Measurements from ENCODE around the gene FRS3. TPM values are rescaled to one million over a fixed set of nuclear protein-coding genes. Genes with fewer than 3 reads are reported as not detected.

FRS3 gene
- total and polyA plus RNA-seq, 2 of the 8 experiments (the other 6 are each of a cell fraction or from before 2014, with no cell fraction given): 3.4 to 4.4 TPM

DNA sequence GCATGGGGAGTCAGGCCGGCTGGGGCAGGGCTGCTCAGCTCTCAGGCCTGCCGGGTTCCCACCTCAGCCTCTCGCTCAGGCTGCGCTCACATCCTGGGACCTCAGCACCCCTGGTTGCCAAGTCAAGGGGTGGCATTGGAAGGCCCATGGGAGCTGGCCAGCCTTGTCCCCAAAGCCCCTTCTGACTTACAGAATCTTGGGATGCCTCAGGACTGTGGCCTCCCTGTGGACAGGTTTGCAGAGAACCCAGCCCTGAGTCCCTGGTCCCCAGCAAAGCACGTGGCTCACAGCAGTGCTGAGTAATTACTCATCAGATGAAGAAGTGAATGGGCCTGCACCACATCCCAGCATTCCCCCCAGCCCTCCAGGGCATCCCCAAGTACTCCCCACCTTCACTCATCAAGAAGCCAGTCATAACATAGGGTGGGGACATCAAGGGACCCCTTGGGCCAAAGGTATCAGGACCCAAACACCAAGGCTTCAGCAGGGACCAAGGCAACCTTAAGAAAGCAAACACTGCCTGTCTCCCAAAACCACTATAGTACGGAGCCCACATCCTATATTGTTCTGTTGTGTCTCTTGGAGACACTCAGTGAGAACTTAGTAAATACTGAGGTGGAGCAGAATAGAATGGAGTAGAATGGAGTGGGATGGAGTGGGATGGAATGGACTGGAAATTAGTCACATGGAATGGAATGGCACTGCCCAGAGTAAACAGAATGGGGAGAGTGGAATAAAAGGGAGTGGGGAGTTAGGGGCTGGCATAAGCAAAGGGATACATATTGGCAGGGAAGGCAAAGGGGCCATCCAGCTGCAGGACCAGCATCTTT is 36.1 kb downstream of the FRS3 start:
- no peaks in the 10 kb centered on the region for H3K23me2 ChIP-seq (ENCODE audit: low read depth, low read length)
- TF ChIP-seq CREB1 (IDR thresholded peaks at IDR 0.05): no peak
- no peak for TF ChIP-seq RBBP5 (IDR thresholded peaks at IDR 0.05; ENCODE audit: borderline replicate concordance, low read depth, low read length)
- no peak for TF ChIP-seq NRF1 (IDR thresholded peaks at IDR 0.05; ENCODE audit: low read depth, low read length)
- TF ChIP-seq SP4 (IDR thresholded peaks at IDR 0.05; ENCODE audit: low read length): no peak
- no peak for TF ChIP-seq FOSL1 (IDR thresholded peaks at IDR 0.05; ENCODE audit: insufficient read depth, low read depth, low read length)
- TF ChIP-seq TCF12 (IDR thresholded peaks at IDR 0.05; ENCODE audit: low read depth, low read length): no peak
- no peak for TF ChIP-seq SIRT6 (IDR thresholded peaks at IDR 0.05; ENCODE audit: low read length)
- TF ChIP-seq HDAC6 (IDR thresholded peaks at IDR 0.05; ENCODE audit: low read depth, low read length): no peak
- TF ChIP-seq RNF2 (IDR thresholded peaks at IDR 0.05; ENCODE audit: borderline replicate concordance, low read depth, low read length, missing control alignments, poor library complexity, severe bottlenecking): no peak
- TF ChIP-seq ZNF274 (IDR thresholded peaks at IDR 0.05; ENCODE audit: borderline replicate concordance, extremely low read depth, low read length): no peak
- no peak overlapping the region for H3K56ac ChIP-seq (replicated peaks; ENCODE audit: insufficient read length, low read depth, low read length)
- ChIA-PET CTCF (ENCODE audit: partially characterized antibody) (interaction anchor here (1.5 to 4.6 kb wide), 4 partner anchors 10 to 33 kb away, joined by 3 to 21 read pairs (median 5); no protein-coding TSS in a partner anchor), POLR2A (ENCODE audit: partially characterized antibody) (no interaction called here)
- H3K4me2 ChIP-seq (ENCODE audit: insufficient read depth in 1 of 2, low read depth in 2 of 2, low read length in 2 of 2): no peak overlapping the region
- H3K79me2 ChIP-seq (ENCODE audit: control insufficient read depth in 1 of 2, insufficient read depth in 2 of 2, low read length in 2 of 2): no peaks in the 10 kb centered on the region
- WGBS, 2 experiments (ENCODE audit: extremely low coverage in 1 of 2, insufficient coverage in 1 of 2, insufficient read length in 1 of 2, insufficient replicate concordance in 2 of 2, low coverage in 1 of 2, low lambda C conversion rate in 2 of 2, missing lambda C conversion rate in 1 of 2): 87% methylated on average over 6 of the region's 6 CpGs; no CpG with 5 or more reads in 1 of the 2 experiments
- H3K4ac ChIP-seq (replicated peaks; ENCODE audit: insufficient read length, low read depth, low read length): no peak overlapping the region
- H3K9ac ChIP-seq (replicated peaks in 1 of 4; ENCODE audit: extremely low read depth in 1 of 4, low read depth in 3 of 4, low read length in 3 of 4): no peak overlapping the region
- H2BK15ac ChIP-seq (ENCODE audit: low read length): no peak overlapping the region
- H4K8ac ChIP-seq (ENCODE audit: extremely low read depth, insufficient read depth, low read length): no peak overlapping the region
- H2AK5ac ChIP-seq (ENCODE audit: low read depth, low read length): no peak overlapping the region
- H3K18ac ChIP-seq (ENCODE audit: extremely low read depth, low read length): no peak overlapping the region
- H2BK12ac ChIP-seq (ENCODE audit: low read depth, low read length): no peak overlapping the region
- no peak overlapping the region for H3K14ac ChIP-seq (ENCODE audit: insufficient read length)
- no peak overlapping the region for H4K91ac ChIP-seq (replicated peaks; ENCODE audit: insufficient read length, low read length)
- no peaks in the 10 kb centered on the region for H3K27me3 ChIP-seq (replicated peaks in 1 of 4; ENCODE audit: control insufficient read depth in 3 of 4, extremely low read depth in 1 of 4, insufficient read depth in 3 of 4, low read length in 3 of 4)
- peaks cover 0 to 1% (median 0%) of the 10 kb centered on the region in 4 experiments; a peak in 2 of 7 replicates for H3K4me1 ChIP-seq (replicated peaks in 1 of 4; ENCODE audit: control insufficient read depth in 3 of 4, insufficient read depth in 4 of 4, low read length in 3 of 4)
- no peak overlapping the region for H2BK5ac ChIP-seq (ENCODE audit: low read depth, low read length)
- H3K36me3 ChIP-seq (ENCODE audit: control insufficient read depth in 2 of 4, insufficient read depth in 4 of 4, low read length in 3 of 4): no peaks in the 10 kb centered on the region
- H4K5ac ChIP-seq (ENCODE audit: insufficient read length, low read depth, low read length): no peak overlapping the region
- H3K9me3 ChIP-seq (ENCODE audit: insufficient read depth in 2 of 2, low read depth in 1 of 2, low read length in 1 of 2): no peaks in the 10 kb centered on the region
- no peak overlapping the region for H3K27ac ChIP-seq (ENCODE audit: low read depth, low read length)
- H3K79me1 ChIP-seq (ENCODE audit: low read depth, low read length): no peaks in the 10 kb centered on the region
- H2BK120ac ChIP-seq (replicated peaks; ENCODE audit: low read depth, low read length): no peak overlapping the region
- no peak for DNase-seq (ENCODE audit: low read depth in 1 of 2, low spot score in 2 of 2)
- no peak overlapping the region for H2BK20ac ChIP-seq (ENCODE audit: low read length)
- no peak overlapping the region for H3K23ac ChIP-seq (ENCODE audit: insufficient read length)
- no peaks in the 10 kb centered on the region for H4K20me1 ChIP-seq (replicated peaks in 1 of 2; ENCODE audit: control insufficient read depth in 1 of 2, insufficient read depth in 2 of 2, low read length in 2 of 2)
- H2AFZ ChIP-seq (ENCODE audit: low read length): no peak overlapping the region
- no peak overlapping the region for H3K4me3 ChIP-seq (ENCODE audit: extremely low read depth in 1 of 4, insufficient read depth in 2 of 4, low read depth in 3 of 4, low read length in 4 of 4)
- FAIRE-seq: no peak
